ENCODE data around the gene CHI3L1. TPM values are rescaled to one million over a fixed set of nuclear protein-coding genes. Genes with fewer than 3 reads are reported as not detected.

Gene CHI3L1
- polyA plus RNA-seq, 1 of the 3 experiments (the other 2 are of a cell fraction), result not detected

DNA sequence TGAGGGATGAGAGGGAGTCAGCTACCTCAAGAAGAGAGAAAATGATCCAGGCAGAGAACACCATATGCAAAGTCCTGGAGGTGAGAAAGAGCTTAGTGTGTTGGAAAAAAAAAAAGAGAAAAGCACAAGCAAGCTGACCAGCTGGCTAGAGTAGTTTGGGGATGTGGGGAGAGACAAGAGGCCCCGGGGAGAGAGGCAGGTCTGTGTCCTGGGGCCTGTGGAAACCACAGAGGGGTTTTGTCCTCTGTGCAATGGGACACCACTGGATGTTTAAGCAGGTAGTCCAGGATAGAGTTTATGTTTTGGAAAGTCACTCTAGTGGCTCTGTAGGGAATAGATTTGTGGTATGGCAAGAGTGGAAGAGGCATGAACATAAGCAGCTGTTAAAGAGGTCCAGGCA, 14.4 kb upstream of the CHI3L1 start:
- ChIA-PET CTCF (interaction anchor here (0.8 to 2.8 kb wide), 6 partner anchors 13 to 162 kb away, joined by 3 to 17 read pairs (median 6); no protein-coding TSS in a partner anchor), POLR2A (no interaction called here)
- H3K4me2 ChIP-seq, result no peak overlapping the region
- H3K9me2 ChIP-seq, result no peaks in the 10 kb centered on the region
- no peaks in the 10 kb centered on the region for H4K20me1 ChIP-seq (ENCODE audit: insufficient read depth)
- no peak overlapping the region for H3K9ac ChIP-seq
- no peaks in the 10 kb centered on the region for H3K9me3 ChIP-seq
- H3K79me2 ChIP-seq (ENCODE audit: insufficient read depth), result no peaks in the 10 kb centered on the region
- TF ChIP-seq, protein P1, sequence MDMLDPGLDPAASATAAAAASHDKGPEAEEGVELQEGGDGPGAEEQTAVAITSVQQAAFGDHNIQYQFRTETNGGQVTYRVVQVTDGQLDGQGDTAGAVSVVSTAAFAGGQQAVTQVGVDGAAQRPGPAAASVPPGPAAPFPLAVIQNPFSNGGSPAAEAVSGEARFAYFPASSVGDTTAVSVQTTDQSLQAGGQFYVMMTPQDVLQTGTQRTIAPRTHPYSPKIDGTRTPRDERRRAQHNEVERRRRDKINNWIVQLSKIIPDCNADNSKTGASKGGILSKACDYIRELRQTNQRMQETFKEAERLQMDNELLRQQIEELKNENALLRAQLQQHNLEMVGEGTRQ (IDR thresholded peaks at IDR 0.05; ENCODE audit: borderline replicate concordance, low read depth, low read length), result no peak
- no peak for TF ChIP-seq TAF1 (IDR thresholded peaks at IDR 0.05; ENCODE audit: borderline replicate concordance, low read depth, low read length)
- TF ChIP-seq, protein P2, sequence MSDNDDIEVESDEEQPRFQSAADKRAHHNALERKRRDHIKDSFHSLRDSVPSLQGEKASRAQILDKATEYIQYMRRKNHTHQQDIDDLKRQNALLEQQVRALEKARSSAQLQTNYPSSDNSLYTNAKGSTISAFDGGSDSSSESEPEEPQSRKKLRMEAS (IDR thresholded peaks at IDR 0.05; ENCODE audit: low read depth), result no peak
- no peaks in the 10 kb centered on the region for H3K36me3 ChIP-seq (replicated peaks in 1 of 2; ENCODE audit: control insufficient read depth in 1 of 2, insufficient read depth in 2 of 2, low read length in 1 of 2)
- 9% methylated on average over 1 of the region's 1 CpG for WGBS (ENCODE audit: low lambda C conversion rate)
- no peak for DNase-seq
- no peaks in the 10 kb centered on the region for H3K4me1 ChIP-seq (ENCODE audit: control insufficient read depth in 1 of 2, insufficient read depth in 2 of 2, low read depth in 1 of 2, low read length in 1 of 2)
- no peak overlapping the region for H2AFZ ChIP-seq (ENCODE audit: low read depth)
- peaks cover 9% of the 10 kb centered on the region; the same call in 1 of the 2 replicates for H3K27me3 ChIP-seq (ENCODE audit: insufficient read depth)
- H3K27ac ChIP-seq (ENCODE audit: low read depth in 2 of 2, low read length in 1 of 2), result no peak overlapping the region
- no peak overlapping the region for H3K4me3 ChIP-seq (ENCODE audit: low read depth in 2 of 2, low read length in 1 of 2)
- H3F3A ChIP-seq (replicated peaks; ENCODE audit: insufficient read depth), result no peaks in the 10 kb centered on the region

GRCh38 chr1:203199816-203200571, 13.5 kb upstream of the CHI3L1 start:
- H3F3A ChIP-seq (replicated peaks; ENCODE audit: insufficient read depth), result no peaks in the 10 kb centered on the region
- 54% methylated on average over 8 of the region's 8 CpGs for WGBS (ENCODE audit: low lambda C conversion rate)
- no peaks in the 10 kb centered on the region for H4K20me1 ChIP-seq (ENCODE audit: insufficient read depth)
- no peak overlapping the region for H3K27ac ChIP-seq (ENCODE audit: low read depth in 2 of 2, low read length in 1 of 2)
- no peak overlapping the region for H3K4me3 ChIP-seq (ENCODE audit: low read depth in 2 of 2, low read length in 1 of 2)
- no peaks in the 10 kb centered on the region for H3K36me3 ChIP-seq (replicated peaks in 1 of 2; ENCODE audit: control insufficient read depth in 1 of 2, insufficient read depth in 2 of 2, low read length in 1 of 2)
- CTCF ChIA-PET, result interaction anchor here (0.8 to 2.8 kb wide), 6 partner anchors 12 to 161 kb away, joined by 3 to 17 read pairs (median 6); no protein-coding TSS in a partner anchor
- no peaks in the 10 kb centered on the region for H3K4me1 ChIP-seq (ENCODE audit: control insufficient read depth in 1 of 2, insufficient read depth in 2 of 2, low read depth in 1 of 2, low read length in 1 of 2)
- H3K4me2 ChIP-seq, result no peak overlapping the region
- H2AFZ ChIP-seq (ENCODE audit: low read depth), result no peak overlapping the region
- no peaks in the 10 kb centered on the region for H3K9me3 ChIP-seq
- no peak for DNase-seq
- no peaks in the 10 kb centered on the region for H3K79me2 ChIP-seq (ENCODE audit: insufficient read depth)
- POLR2A ChIA-PET, result interaction anchor here (0.6 kb wide), 1 partner anchor 121 kb away, joined by 5 read pairs; no protein-coding TSS in a partner anchor
- no peaks in the 10 kb centered on the region for H3K9me2 ChIP-seq
- H3K9ac ChIP-seq, result no peak overlapping the region
- H3K27me3 ChIP-seq (ENCODE audit: insufficient read depth), result peaks cover 9% of the 10 kb centered on the region; the same call in 1 of the 2 replicates
- no peak for TF ChIP-seq EP300 (IDR thresholded peaks at IDR 0.05; ENCODE audit: borderline replicate concordance in 1 of 2, low read depth in 1 of 2, low read length in 1 of 2)
- TF ChIP-seq SMC3 (IDR thresholded peaks at IDR 0.05; ENCODE audit: low read depth, low read length), result no peak
- no peak for TF ChIP-seq JUND (IDR thresholded peaks at IDR 0.05)
- TF ChIP-seq PBX3 (IDR thresholded peaks at IDR 0.05), result no peak
- TF ChIP-seq MXI1 (IDR thresholded peaks at IDR 0.05; ENCODE audit: low read depth, low read length), result no peak
- no peak for TF ChIP-seq EZH2phosphoT487 (IDR thresholded peaks at IDR 0.05; ENCODE audit: borderline replicate concordance, low read depth)
- TF ChIP-seq, protein P3, sequence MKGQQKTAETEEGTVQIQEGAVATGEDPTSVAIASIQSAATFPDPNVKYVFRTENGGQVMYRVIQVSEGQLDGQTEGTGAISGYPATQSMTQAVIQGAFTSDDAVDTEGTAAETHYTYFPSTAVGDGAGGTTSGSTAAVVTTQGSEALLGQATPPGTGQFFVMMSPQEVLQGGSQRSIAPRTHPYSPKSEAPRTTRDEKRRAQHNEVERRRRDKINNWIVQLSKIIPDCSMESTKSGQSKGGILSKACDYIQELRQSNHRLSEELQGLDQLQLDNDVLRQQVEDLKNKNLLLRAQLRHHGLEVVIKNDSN (IDR thresholded peaks at IDR 0.05; ENCODE audit: borderline replicate concordance, low read depth), result no peak

Data from SK-N-SH (cell line).